ENCODE results near the gene AKR7A3. TPM values are rescaled to one million over a fixed set of nuclear protein-coding genes. Genes with fewer than 3 reads are reported as not detected.

AKR7A3 gene
- total and polyA plus RNA-seq, 10 of the 15 experiments (the other 5 are each of a cell fraction or from before 2014, with no cell fraction given) = 0.10 to 1.1 (median 0.25) TPM; not detected in 2

DNA sequence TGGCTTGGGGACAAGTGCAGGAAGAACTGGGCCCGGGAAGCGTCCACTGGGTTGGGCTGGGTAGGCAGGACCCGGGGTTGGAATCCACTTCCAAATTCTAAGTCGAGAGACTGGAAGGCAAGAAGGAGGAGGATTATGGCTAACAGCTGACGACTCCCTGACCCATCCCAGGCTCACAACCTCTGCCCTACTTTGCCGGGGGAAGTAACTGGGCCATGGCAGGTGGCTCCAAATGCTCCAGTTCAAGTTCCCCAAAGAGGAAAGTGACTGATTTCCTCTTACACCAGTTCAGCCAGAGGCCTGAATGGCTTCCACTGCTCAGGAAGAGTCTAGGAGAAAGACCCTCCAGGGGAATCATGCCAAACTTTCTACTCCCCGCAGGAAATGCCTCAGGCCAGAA, 48.7 kb downstream of the AKR7A3 start (continued):
- TF ChIP-seq SUZ12 (IDR thresholded peaks at IDR 0.05; ENCODE audit: unreplicated experiment) (no peak), EGR1 (IDR thresholded peaks at IDR 0.05; ENCODE audit: borderline replicate concordance in 1 of 2, low read depth in 2 of 2, low read length in 2 of 2) (no peak), MYB (IDR thresholded peaks at IDR 0.05; ENCODE audit: borderline replicate concordance, low read depth, low read length) (no peak), KDM1A (IDR thresholded peaks at IDR 0.05; ENCODE audit: borderline replicate concordance) (no peak), SMC3 (IDR thresholded peaks at IDR 0.05; ENCODE audit: borderline replicate concordance, low read length) (no peak), FOS (IDR thresholded peaks at IDR 0.05; ENCODE audit: borderline replicate concordance, extremely low read depth, insufficient read length) (no peak), BRCA1 (IDR thresholded peaks at IDR 0.05; ENCODE audit: low read depth, low read length) (no peak)

DNA sequence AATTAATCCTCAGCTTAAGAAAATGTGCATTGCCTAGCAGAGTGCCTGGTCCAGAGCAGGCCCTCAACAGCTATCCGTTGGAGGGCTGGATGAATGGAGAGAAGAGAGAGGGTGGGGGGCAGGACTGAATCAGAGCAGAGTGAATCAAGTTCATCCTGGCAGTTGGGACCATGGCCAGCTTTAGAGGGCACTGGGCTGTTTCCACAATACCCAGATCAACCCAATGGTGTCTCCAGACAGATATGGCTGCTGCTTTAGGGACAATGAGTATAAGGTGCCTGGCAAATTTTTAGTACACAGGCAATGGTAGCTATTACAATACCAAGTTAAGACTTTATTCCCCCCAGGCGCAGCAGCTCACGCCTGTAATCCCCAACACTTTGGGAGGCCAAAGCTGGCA, 54.3 kb downstream of the AKR7A3 start:
- intact Hi-C loops (cut with micrococcal nuclease; ENCODE audit: unreplicated experiment) (no loop called here), in situ Hi-C loops (cut with MboI) (no loop called here)
- TF ChIP-seq TCF7 (IDR thresholded peaks at IDR 0.05; ENCODE audit: borderline replicate concordance) = no peak
- TF ChIP-seq SRF (IDR thresholded peaks at IDR 0.05; ENCODE audit: low read depth in 2 of 2, low read length in 2 of 2) = no peak
- TF ChIP-seq BMI1 (IDR thresholded peaks at IDR 0.05; ENCODE audit: borderline replicate concordance) = no peak
- H3K9me3 ChIP-seq (replicated peaks; ENCODE audit: control insufficient read depth, insufficient read depth, low read length) = no peaks in the 10 kb centered on the region
- H3K9ac ChIP-seq (ENCODE audit: control insufficient read depth, insufficient read depth, low read length) = no peak overlapping the region
- RAD21 ChIA-PET (ENCODE audit: unreplicated experiment) = no interaction called here
- no peak overlapping the region for H2AFZ ChIP-seq (ENCODE audit: control insufficient read depth, low read depth, low read length)
- no peak for ATAC-seq
- DNase-seq (ENCODE audit: low read depth, low spot score) = no peak
- SMC1A ChIA-PET (ENCODE audit: uncharacterized antibody, unreplicated experiment) = no interaction called here
- no peak overlapping the region for H3K4me3 ChIP-seq
- no TSS peak for BruUV-seq (replicated peaks)
- peaks cover 29 to 43% of the 10 kb centered on the region in 2 experiments for H3K36me3 ChIP-seq (ENCODE audit: control insufficient read depth in 2 of 2, insufficient read depth in 2 of 2, low read length in 1 of 2)
- H3K27ac ChIP-seq (ENCODE audit: control insufficient read depth, insufficient read depth) = no peak overlapping the region
- FAIRE-seq = no peak
- H3K27me3 ChIP-seq (replicated peaks in 1 of 2; ENCODE audit: control insufficient read depth in 2 of 2, insufficient read depth in 2 of 2, low read length in 1 of 2) = no peaks in the 10 kb centered on the region
- POLR2A ChIA-PET = interaction anchor here (0.5 kb wide), 2 partner anchors 34 to 1979 kb away, joined by 3 to 5 read pairs; no protein-coding TSS in a partner anchor
- H4K20me1 ChIP-seq (ENCODE audit: control insufficient read depth, insufficient read depth) = no peaks in the 10 kb centered on the region
- 87% methylated on average over 3 of the region's 3 CpGs for WGBS (ENCODE audit: insufficient coverage, insufficient replicate concordance, low lambda C conversion rate, missing lambda C conversion rate)
- no peaks in the 10 kb centered on the region for H3K4me1 ChIP-seq (ENCODE audit: control insufficient read depth, insufficient read depth, low read length)
- H3K4me2 ChIP-seq (ENCODE audit: control insufficient read depth, insufficient read depth) = no peak overlapping the region
- CTCF ChIA-PET = interaction anchor here (1.0 to 1.8 kb wide), 3 partner anchors 12 to 54 kb away, joined by 3 to 4 read pairs (median 4); no protein-coding TSS in a partner anchor
- no peaks in the 10 kb centered on the region for H3K79me2 ChIP-seq (ENCODE audit: control insufficient read depth, insufficient read depth, low read length)

Small RNAs within 50 kb of the gene (small RNA-seq; reads per million reads assigned to genes)
- not detected for gene RNU6-1099P

Other genes starting within 250 kb of the AKR7A3 start
- 78.7 and 83.0 TPM in 2 replicates for gene UBR4, start 78.5 kb downstream of the AKR7A3 start, total RNA-seq (2014; rRNA removed)
- 42.8 and 46.8 TPM in 2 replicates for gene UBR4, start 78.5 kb downstream of the AKR7A3 start, total RNA-seq (2014; rRNA removed; fragmentation: Illumina TruSeq; extraction: Trizol)
- gene UBR4, start 78.5 kb downstream of the AKR7A3 start, total RNA-seq (2021) = 106 and 107 TPM in 2 replicates
- gene UBR4, start 78.5 kb downstream of the AKR7A3 start, polyA plus RNA-seq (2011; rRNA removed) = 22.8 and 52.1 TPM in 2 replicates
- 91.1 and 118 TPM in 2 replicates for gene UBR4, start 78.5 kb downstream of the AKR7A3 start, polyA plus RNA-seq (2014; fragmentation: Illumina TruSeq; extraction: Trizol)
- gene UBR4, start 78.5 kb downstream of the AKR7A3 start, polyA plus RNA-seq (2014; fragmentation: Nextera tagmentation; extraction: Ambion mirVana) = 10 to 100 TPM; 50.6 to 60.2 TPM
- gene UBR4, start 78.5 kb downstream of the AKR7A3 start, polyA plus RNA-seq (2014; rRNA removed) = 116 and 124 TPM in 2 replicates
- gene UBR4, start 78.5 kb downstream of the AKR7A3 start, polyA plus RNA-seq (2016; fragmentation: Nextera tagmentation; extraction: Ambion mirVana) = 10 to 100 TPM; 34.2 to 41.4 TPM
- gene EMC1, start 37.2 kb downstream of the AKR7A3 start, total RNA-seq (2014; rRNA removed) = 37.4 and 43.6 TPM in 2 replicates
- 12.3 and 12.8 TPM in 2 replicates for gene EMC1, start 37.2 kb downstream of the AKR7A3 start, total RNA-seq (2014; rRNA removed; fragmentation: Illumina TruSeq; extraction: Trizol)
- 37.0 and 40.7 TPM in 2 replicates for gene EMC1, start 37.2 kb downstream of the AKR7A3 start, total RNA-seq (2021)
- 7.9 and 13.2 TPM in 2 replicates for gene EMC1, start 37.2 kb downstream of the AKR7A3 start, polyA plus RNA-seq (2011; rRNA removed)
- gene EMC1, start 37.2 kb downstream of the AKR7A3 start, polyA plus RNA-seq (2014; fragmentation: Illumina TruSeq; extraction: Trizol) = 21.7 and 25.2 TPM in 2 replicates
- 10 to 100 TPM; 12.2 to 12.8 TPM for gene EMC1, start 37.2 kb downstream of the AKR7A3 start, polyA plus RNA-seq (2014; fragmentation: Nextera tagmentation; extraction: Ambion mirVana)
- 15.9 and 18.3 TPM in 2 replicates for gene EMC1, start 37.2 kb downstream of the AKR7A3 start, polyA plus RNA-seq (2014; rRNA removed)
- 10 to 100 TPM; 33.5 to 35.4 TPM for gene EMC1, start 37.2 kb downstream of the AKR7A3 start, polyA plus RNA-seq (2016; fragmentation: Nextera tagmentation; extraction: Ambion mirVana)
- gene MRTO4, start 37.0 kb downstream of the AKR7A3 start, total RNA-seq (2014; rRNA removed) = 64.1 and 64.7 TPM in 2 replicates
- 64.5 and 74.6 TPM in 2 replicates for gene MRTO4, start 37.0 kb downstream of the AKR7A3 start, total RNA-seq (2014; rRNA removed; fragmentation: Illumina TruSeq; extraction: Trizol)
- 72.1 and 74.7 TPM in 2 replicates for gene MRTO4, start 37.0 kb downstream of the AKR7A3 start, total RNA-seq (2021)
- gene MRTO4, start 37.0 kb downstream of the AKR7A3 start, polyA plus RNA-seq (2011; rRNA removed) = 50.6 and 56.8 TPM in 2 replicates
- 73.3 and 82.6 TPM in 2 replicates for gene MRTO4, start 37.0 kb downstream of the AKR7A3 start, polyA plus RNA-seq (2014; fragmentation: Illumina TruSeq; extraction: Trizol)
- 10 to 100 TPM; 43.5 to 64.8 TPM for gene MRTO4, start 37.0 kb downstream of the AKR7A3 start, polyA plus RNA-seq (2014; fragmentation: Nextera tagmentation; extraction: Ambion mirVana)
- 67.3 and 70.8 TPM in 2 replicates for gene MRTO4, start 37.0 kb downstream of the AKR7A3 start, polyA plus RNA-seq (2014; rRNA removed)
- 10 to 100 TPM; 92.0 to 99.5 TPM for gene MRTO4, start 37.0 kb downstream of the AKR7A3 start, polyA plus RNA-seq (2016; fragmentation: Nextera tagmentation; extraction: Ambion mirVana)
- gene AKR7A2, start 23.4 kb upstream of the AKR7A3 start, total RNA-seq (2014; rRNA removed) = 56.2 and 62.2 TPM in 2 replicates
- gene AKR7A2, start 23.4 kb upstream of the AKR7A3 start, total RNA-seq (2014; rRNA removed; fragmentation: Illumina TruSeq; extraction: Trizol) = 34.8 and 38.1 TPM in 2 replicates
- 58.0 and 61.2 TPM in 2 replicates for gene AKR7A2, start 23.4 kb upstream of the AKR7A3 start, total RNA-seq (2021)
- gene AKR7A2, start 23.4 kb upstream of the AKR7A3 start, polyA plus RNA-seq (2011; rRNA removed) = 25.2 and 37.3 TPM in 2 replicates
- 12.1 and 27.8 TPM in 2 replicates for gene AKR7A2, start 23.4 kb upstream of the AKR7A3 start, polyA plus RNA-seq (2014; fragmentation: Illumina TruSeq; extraction: Trizol)
- 1 to 10 TPM; 1.3 to 9.8 TPM for gene AKR7A2, start 23.4 kb upstream of the AKR7A3 start, polyA plus RNA-seq (2014; fragmentation: Nextera tagmentation; extraction: Ambion mirVana)
- 68.7 and 70.2 TPM in 2 replicates for gene AKR7A2, start 23.4 kb upstream of the AKR7A3 start, polyA plus RNA-seq (2014; rRNA removed)
- 100 to 1,000 TPM; 104 to 114 TPM for gene AKR7A2, start 23.4 kb upstream of the AKR7A3 start, polyA plus RNA-seq (2016; fragmentation: Nextera tagmentation; extraction: Ambion mirVana)
- gene SLC66A1, start 23.6 kb upstream of the AKR7A3 start, total RNA-seq (2014; rRNA removed) = 15.3 and 19.7 TPM in 2 replicates
- gene SLC66A1, start 23.6 kb upstream of the AKR7A3 start, total RNA-seq (2014; rRNA removed; fragmentation: Illumina TruSeq; extraction: Trizol) = 7.8 and 8.2 TPM in 2 replicates
- gene SLC66A1, start 23.6 kb upstream of the AKR7A3 start, total RNA-seq (2021) = 15.3 and 15.5 TPM in 2 replicates
- 4.0 and 8.2 TPM in 2 replicates for gene SLC66A1, start 23.6 kb upstream of the AKR7A3 start, polyA plus RNA-seq (2011; rRNA removed)
- gene SLC66A1, start 23.6 kb upstream of the AKR7A3 start, polyA plus RNA-seq (2014; fragmentation: Illumina TruSeq; extraction: Trizol) = 3.4 and 7.3 TPM in 2 replicates
- gene SLC66A1, start 23.6 kb upstream of the AKR7A3 start, polyA plus RNA-seq (2014; fragmentation: Nextera tagmentation; extraction: Ambion mirVana) = 1 to 10 TPM in 1 of 2 experiments, under 1 TPM in 1; 0.58 to 1.8 TPM
- 21.4 and 22.0 TPM in 2 replicates for gene SLC66A1, start 23.6 kb upstream of the AKR7A3 start, polyA plus RNA-seq (2014; rRNA removed)
- gene SLC66A1, start 23.6 kb upstream of the AKR7A3 start, polyA plus RNA-seq (2016; fragmentation: Nextera tagmentation; extraction: Ambion mirVana) = 10 to 100 TPM; 12.1 to 12.8 TPM
- gene CAPZB, start 196.8 kb upstream of the AKR7A3 start, total RNA-seq (2014; rRNA removed) = 88.3 and 104 TPM in 2 replicates
- gene CAPZB, start 196.8 kb upstream of the AKR7A3 start, total RNA-seq (2014; rRNA removed; fragmentation: Illumina TruSeq; extraction: Trizol) = 204 TPM in 2 replicates
- gene CAPZB, start 196.8 kb upstream of the AKR7A3 start, total RNA-seq (2021) = 393 and 404 TPM in 2 replicates
- 138 and 184 TPM in 2 replicates for gene CAPZB, start 196.8 kb upstream of the AKR7A3 start, polyA plus RNA-seq (2011; rRNA removed)
- gene CAPZB, start 196.8 kb upstream of the AKR7A3 start, polyA plus RNA-seq (2014; fragmentation: Illumina TruSeq; extraction: Trizol) = 409 and 454 TPM in 2 replicates
- 100 to 1,000 TPM; 121 to 147 TPM for gene CAPZB, start 196.8 kb upstream of the AKR7A3 start, polyA plus RNA-seq (2014; fragmentation: Nextera tagmentation; extraction: Ambion mirVana)
- 198 and 222 TPM in 2 replicates for gene CAPZB, start 196.8 kb upstream of the AKR7A3 start, polyA plus RNA-seq (2014; rRNA removed)
- gene CAPZB, start 196.8 kb upstream of the AKR7A3 start, polyA plus RNA-seq (2016; fragmentation: Nextera tagmentation; extraction: Ambion mirVana) = 100 to 1,000 TPM; 324 to 365 TPM

Measured in GM12878 (cell line).